Measurements from ENCODE around the gene FOXI1.

FOXI1 gene

DNA sequence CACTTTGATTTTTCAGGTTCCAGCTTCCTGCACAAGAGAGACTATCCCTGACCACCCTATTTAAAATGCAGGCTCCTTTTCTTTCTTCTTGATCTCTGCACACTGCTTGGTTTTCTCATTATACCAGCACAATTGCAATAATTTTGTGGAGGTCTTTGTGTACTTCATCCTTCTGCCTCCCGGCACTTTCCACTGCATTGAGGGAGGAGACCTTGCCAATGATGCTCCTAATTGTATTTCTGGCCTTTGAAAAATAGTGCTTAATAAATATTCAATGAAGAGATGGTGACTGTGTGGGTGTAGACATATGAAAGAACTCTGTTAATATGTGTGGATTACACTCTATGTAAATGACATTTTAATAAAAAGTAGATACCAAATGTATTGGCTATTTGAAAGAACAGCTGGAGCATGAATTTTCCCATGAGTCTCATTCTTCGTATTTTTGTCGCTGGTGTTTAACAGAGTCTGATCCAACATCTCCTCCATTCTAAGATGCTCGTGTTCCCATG lies 42.1 kb downstream of the FOXI1 start:
- TF ChIP-seq ZNF565 (CRISPR knock-in tag; conservative IDR thresholded peaks at IDR 0.05; ENCODE audit: low read depth) (no peak), BACH2 (CRISPR knock-in tag; IDR thresholded peaks at IDR 0.05; ENCODE audit: borderline replicate concordance) (no peak), ESRRG (CRISPR knock-in tag; IDR thresholded peaks at IDR 0.05) (no peak), ISL1 (CRISPR knock-in tag; IDR thresholded peaks at IDR 0.05) (no peak), GLIS3 (CRISPR knock-in tag; IDR thresholded peaks at IDR 0.05) (no peak), SNAI2 (CRISPR knock-in tag; IDR thresholded peaks at IDR 0.05) (no peak), ARNTL (CRISPR knock-in tag; IDR thresholded peaks at IDR 0.05; ENCODE audit: borderline replicate concordance, low read depth) (no peak), RARB (CRISPR knock-in tag; IDR thresholded peaks at IDR 0.05) (no peak), ZNF8 (CRISPR knock-in tag; IDR thresholded peaks at IDR 0.05) (no peak), PPARA (CRISPR knock-in tag; IDR thresholded peaks at IDR 0.05; ENCODE audit: borderline replicate concordance) (no peak), ZC3H10 (CRISPR knock-in tag; IDR thresholded peaks at IDR 0.05) (no peak)
- TF ChIP-seq, protein P1, sequence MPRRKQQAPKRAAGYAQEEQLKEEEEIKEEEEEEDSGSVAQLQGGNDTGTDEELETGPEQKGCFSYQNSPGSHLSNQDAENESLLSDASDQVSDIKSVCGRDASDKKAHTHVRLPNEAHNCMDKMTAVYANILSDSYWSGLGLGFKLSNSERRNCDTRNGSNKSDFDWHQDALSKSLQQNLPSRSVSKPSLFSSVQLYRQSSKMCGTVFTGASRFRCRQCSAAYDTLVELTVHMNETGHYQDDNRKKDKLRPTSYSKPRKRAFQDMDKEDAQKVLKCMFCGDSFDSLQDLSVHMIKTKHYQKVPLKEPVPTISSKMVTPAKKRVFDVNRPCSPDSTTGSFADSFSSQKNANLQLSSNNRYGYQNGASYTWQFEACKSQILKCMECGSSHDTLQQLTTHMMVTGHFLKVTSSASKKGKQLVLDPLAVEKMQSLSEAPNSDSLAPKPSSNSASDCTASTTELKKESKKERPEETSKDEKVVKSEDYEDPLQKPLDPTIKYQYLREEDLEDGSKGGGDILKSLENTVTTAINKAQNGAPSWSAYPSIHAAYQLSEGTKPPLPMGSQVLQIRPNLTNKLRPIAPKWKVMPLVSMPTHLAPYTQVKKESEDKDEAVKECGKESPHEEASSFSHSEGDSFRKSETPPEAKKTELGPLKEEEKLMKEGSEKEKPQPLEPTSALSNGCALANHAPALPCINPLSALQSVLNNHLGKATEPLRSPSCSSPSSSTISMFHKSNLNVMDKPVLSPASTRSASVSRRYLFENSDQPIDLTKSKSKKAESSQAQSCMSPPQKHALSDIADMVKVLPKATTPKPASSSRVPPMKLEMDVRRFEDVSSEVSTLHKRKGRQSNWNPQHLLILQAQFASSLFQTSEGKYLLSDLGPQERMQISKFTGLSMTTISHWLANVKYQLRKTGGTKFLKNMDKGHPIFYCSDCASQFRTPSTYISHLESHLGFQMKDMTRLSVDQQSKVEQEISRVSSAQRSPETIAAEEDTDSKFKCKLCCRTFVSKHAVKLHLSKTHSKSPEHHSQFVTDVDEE (CRISPR knock-in tag; IDR thresholded peaks at IDR 0.05), result no peak
- TF ChIP-seq, protein P2, sequence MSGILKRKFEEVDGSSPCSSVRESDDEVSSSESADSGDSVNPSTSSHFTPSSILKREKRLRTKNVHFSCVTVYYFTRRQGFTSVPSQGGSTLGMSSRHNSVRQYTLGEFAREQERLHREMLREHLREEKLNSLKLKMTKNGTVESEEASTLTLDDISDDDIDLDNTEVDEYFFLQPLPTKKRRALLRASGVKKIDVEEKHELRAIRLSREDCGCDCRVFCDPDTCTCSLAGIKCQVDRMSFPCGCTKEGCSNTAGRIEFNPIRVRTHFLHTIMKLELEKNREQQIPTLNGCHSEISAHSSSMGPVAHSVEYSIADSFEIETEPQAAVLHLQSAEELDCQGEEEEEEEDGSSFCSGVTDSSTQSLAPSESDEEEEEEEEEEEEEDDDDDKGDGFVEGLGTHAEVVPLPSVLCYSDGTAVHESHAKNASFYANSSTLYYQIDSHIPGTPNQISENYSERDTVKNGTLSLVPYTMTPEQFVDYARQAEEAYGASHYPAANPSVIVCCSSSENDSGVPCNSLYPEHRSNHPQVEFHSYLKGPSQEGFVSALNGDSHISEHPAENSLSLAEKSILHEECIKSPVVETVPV (CRISPR knock-in tag; IDR thresholded peaks at IDR 0.05), result no peak
- TF ChIP-seq, protein P3, sequence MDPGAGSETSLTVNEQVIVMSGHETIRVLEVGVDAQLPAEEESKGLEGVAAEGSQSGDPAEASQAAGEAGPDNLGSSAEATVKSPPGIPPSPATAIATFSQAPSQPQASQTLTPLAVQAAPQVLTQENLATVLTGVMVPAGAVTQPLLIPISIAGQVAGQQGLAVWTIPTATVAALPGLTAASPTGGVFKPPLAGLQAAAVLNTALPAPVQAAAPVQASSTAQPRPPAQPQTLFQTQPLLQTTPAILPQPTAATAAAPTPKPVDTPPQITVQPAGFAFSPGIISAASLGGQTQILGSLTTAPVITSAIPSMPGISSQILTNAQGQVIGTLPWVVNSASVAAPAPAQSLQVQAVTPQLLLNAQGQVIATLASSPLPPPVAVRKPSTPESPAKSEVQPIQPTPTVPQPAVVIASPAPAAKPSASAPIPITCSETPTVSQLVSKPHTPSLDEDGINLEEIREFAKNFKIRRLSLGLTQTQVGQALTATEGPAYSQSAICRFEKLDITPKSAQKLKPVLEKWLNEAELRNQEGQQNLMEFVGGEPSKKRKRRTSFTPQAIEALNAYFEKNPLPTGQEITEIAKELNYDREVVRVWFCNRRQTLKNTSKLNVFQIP (CRISPR knock-in tag; IDR thresholded peaks at IDR 0.05; ENCODE audit: borderline replicate concordance, low read depth), result no peak
- TF ChIP-seq, protein P4, sequence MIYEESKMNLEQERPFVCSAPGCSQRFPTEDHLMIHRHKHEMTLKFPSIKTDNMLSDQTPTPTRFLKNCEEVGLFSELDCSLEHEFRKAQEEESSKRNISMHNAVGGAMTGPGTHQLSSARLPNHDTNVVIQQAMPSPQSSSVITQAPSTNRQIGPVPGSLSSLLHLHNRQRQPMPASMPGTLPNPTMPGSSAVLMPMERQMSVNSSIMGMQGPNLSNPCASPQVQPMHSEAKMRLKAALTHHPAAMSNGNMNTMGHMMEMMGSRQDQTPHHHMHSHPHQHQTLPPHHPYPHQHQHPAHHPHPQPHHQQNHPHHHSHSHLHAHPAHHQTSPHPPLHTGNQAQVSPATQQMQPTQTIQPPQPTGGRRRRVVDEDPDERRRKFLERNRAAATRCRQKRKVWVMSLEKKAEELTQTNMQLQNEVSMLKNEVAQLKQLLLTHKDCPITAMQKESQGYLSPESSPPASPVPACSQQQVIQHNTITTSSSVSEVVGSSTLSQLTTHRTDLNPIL (CRISPR knock-in tag; IDR thresholded peaks at IDR 0.05; ENCODE audit: low read depth), result no peak
- ATAC-seq, result no peak

DNA sequence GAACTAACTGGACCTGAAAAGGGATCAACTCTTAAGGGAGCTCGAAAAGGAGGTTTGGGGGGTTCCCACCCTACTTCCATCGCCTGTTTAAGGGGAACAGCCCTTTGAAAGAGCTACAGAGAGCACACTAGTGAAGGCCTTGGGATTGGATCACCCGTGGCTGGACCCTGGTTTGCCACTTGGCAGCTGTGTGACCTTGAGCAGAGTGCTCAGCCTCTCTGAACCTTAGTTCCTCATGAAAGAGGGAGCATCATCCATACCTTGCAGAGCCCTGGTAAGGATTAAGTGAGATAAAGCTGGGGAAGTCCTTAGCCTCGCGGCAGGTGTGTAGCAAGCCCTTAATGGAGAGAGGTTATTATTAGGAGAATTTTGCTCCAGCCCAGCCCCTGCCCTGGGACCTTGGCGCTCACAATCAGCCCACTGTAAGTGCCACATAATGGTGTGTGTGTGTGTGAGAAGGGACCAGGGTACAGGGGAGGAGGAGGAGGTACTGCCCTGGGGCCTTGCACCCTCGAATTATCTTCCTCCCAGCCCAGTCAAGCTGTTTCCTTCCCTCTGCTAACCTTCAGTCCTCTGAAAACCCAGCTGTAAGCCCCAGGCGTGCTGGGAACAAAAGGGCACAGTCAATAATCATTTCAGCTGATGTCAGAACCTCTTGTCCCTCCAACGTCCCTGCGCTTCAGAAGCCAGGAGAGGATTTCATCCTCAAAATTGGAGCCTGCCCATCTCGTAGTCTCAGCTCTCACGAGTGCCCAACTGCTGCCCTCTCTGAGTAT lies 42.9 kb downstream of the FOXI1 start:
- TF ChIP-seq TOX (CRISPR knock-in tag; IDR thresholded peaks at IDR 0.05; ENCODE audit: borderline replicate concordance) (no peak), SNAI2 (CRISPR knock-in tag; IDR thresholded peaks at IDR 0.05) (no peak), ZNF8 (CRISPR knock-in tag; IDR thresholded peaks at IDR 0.05) (no peak), CSDC2 (CRISPR knock-in tag; IDR thresholded peaks at IDR 0.05) (no peak), ARNTL (CRISPR knock-in tag; IDR thresholded peaks at IDR 0.05; ENCODE audit: borderline replicate concordance, low read depth) (no peak), ESRRG (CRISPR knock-in tag; IDR thresholded peaks at IDR 0.05) (no peak), RARB (CRISPR knock-in tag; IDR thresholded peaks at IDR 0.05) (no peak), ISL1 (CRISPR knock-in tag; IDR thresholded peaks at IDR 0.05) (no peak), OSR1 (CRISPR knock-in tag; IDR thresholded peaks at IDR 0.05) (no peak), ZNF70 (CRISPR knock-in tag; IDR thresholded peaks at IDR 0.05) (no peak), TCF4 (CRISPR knock-in tag; IDR thresholded peaks at IDR 0.05; ENCODE audit: borderline replicate concordance) (no peak), ZFP3 (CRISPR knock-in tag; IDR thresholded peaks at IDR 0.05) (no peak), ZNF565 (CRISPR knock-in tag; conservative IDR thresholded peaks at IDR 0.05; ENCODE audit: low read depth) (no peak), ZFP30 (CRISPR knock-in tag; IDR thresholded peaks at IDR 0.05) (no peak), ZC3H10 (CRISPR knock-in tag; IDR thresholded peaks at IDR 0.05) (no peak), BACH2 (CRISPR knock-in tag; IDR thresholded peaks at IDR 0.05; ENCODE audit: borderline replicate concordance) (no peak)
- TF ChIP-seq, protein P5, sequence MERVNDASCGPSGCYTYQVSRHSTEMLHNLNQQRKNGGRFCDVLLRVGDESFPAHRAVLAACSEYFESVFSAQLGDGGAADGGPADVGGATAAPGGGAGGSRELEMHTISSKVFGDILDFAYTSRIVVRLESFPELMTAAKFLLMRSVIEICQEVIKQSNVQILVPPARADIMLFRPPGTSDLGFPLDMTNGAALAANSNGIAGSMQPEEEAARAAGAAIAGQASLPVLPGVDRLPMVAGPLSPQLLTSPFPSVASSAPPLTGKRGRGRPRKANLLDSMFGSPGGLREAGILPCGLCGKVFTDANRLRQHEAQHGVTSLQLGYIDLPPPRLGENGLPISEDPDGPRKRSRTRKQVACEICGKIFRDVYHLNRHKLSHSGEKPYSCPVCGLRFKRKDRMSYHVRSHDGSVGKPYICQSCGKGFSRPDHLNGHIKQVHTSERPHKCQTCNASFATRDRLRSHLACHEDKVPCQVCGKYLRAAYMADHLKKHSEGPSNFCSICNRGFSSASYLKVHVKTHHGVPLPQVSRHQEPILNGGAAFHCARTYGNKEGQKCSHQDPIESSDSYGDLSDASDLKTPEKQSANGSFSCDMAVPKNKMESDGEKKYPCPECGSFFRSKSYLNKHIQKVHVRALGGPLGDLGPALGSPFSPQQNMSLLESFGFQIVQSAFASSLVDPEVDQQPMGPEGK (CRISPR knock-in tag; IDR thresholded peaks at IDR 0.05; ENCODE audit: borderline replicate concordance), result no peak
- TF ChIP-seq, protein P4 (CRISPR knock-in tag; IDR thresholded peaks at IDR 0.05; ENCODE audit: low read depth), result no peak
- TF ChIP-seq, protein P1 (CRISPR knock-in tag; IDR thresholded peaks at IDR 0.05), result no peak
- no peak for ATAC-seq
